ENCODE measurements around the gene AQP4.

DNA sequence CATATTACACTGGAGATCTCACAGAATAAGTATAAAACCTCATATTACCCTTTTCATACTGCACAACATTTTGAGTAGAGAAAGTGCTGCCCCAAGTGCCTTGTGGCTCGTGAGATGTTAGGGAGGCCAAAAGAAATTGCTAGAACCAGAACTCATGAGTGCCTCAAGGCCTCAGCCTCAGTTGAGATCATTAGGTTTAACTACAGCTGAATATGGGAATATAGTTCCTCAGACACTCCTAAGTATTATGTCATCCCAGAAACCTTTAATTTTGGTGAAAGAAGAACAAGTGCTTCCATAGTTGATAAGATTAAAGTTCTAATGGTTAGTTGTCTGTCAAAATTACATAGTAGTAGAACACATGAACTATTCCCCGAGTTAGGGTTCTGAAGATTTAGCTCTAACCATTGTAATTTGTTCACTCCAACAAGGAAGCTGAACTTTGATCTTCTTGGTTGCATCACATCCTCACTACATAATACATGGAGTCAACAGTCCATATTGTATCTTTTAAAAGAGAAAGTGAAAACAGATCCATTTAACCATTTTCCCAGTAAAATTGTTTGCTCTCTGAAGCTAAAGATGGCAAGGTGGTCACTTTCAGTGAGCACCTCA lies 9.6 kb upstream of the AQP4 start:
- TF ChIP-seq, protein P1, sequence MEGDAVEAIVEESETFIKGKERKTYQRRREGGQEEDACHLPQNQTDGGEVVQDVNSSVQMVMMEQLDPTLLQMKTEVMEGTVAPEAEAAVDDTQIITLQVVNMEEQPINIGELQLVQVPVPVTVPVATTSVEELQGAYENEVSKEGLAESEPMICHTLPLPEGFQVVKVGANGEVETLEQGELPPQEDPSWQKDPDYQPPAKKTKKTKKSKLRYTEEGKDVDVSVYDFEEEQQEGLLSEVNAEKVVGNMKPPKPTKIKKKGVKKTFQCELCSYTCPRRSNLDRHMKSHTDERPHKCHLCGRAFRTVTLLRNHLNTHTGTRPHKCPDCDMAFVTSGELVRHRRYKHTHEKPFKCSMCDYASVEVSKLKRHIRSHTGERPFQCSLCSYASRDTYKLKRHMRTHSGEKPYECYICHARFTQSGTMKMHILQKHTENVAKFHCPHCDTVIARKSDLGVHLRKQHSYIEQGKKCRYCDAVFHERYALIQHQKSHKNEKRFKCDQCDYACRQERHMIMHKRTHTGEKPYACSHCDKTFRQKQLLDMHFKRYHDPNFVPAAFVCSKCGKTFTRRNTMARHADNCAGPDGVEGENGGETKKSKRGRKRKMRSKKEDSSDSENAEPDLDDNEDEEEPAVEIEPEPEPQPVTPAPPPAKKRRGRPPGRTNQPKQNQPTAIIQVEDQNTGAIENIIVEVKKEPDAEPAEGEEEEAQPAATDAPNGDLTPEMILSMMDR (IDR thresholded peaks at IDR 0.05) = no peak
- TF ChIP-seq POLR2A (IDR thresholded peaks at IDR 0.05) = no peak
